CD8-positive, alpha-beta memory T cell (primary cell): Measurements from ENCODE around the gene EFEMP1. TPM values are rescaled to one million over a fixed set of nuclear protein-coding genes. Genes with fewer than 3 reads are reported as not detected.

ENCODE experiments used
- CTCF ChIA-PET: fragments of 350-600 bp; sonication (Branson Sonifier 250); formaldehyde crosslinking; loops from one replicate; lab custom pipeline; 2021; ENCODE audit warnings: antibody characterized with exemption; lab: Charles Lee
- POLR2A ChIA-PET: fragments of 350-600 bp; sonication (Branson Sonifier 250); formaldehyde crosslinking; loops from one replicate; lab custom pipeline; 2021; ENCODE audit warnings: antibody characterized with exemption; lab: Charles Lee
- DNase-seq, 5 donors: peaks; one replicate each; pipeline versions ENCODE4 v3.0.0 to v3.0.0-alpha.2; 2020 to 2022; ENCODE audit warnings: mixed read lengths in 1 of 5
- H3K27ac ChIP-seq: one replicate; pipeline ENCODE4 v1.7.0; 2013; ENCODE audit warnings: low read depth, mild to moderate bottlenecking, low read length, moderate library complexity
- H3K27me3 ChIP-seq: 2 replicates; pipeline ENCODE4 v1.7.0; 2013; ENCODE audit warnings: low read length, mild to moderate bottlenecking; ENCODE audit not compliant: insufficient read depth, poor library complexity, severe bottlenecking
- H3K36me3 ChIP-seq: 2 replicates; pipeline ENCODE4 v1.7.0; 2013; ENCODE audit warnings: mild to moderate bottlenecking, low read length, moderate library complexity; ENCODE audit not compliant: insufficient read depth
- H3K4me1 ChIP-seq: 2 replicates; pipeline ENCODE4 v1.7.0; 2013; ENCODE audit warnings: mild to moderate bottlenecking, low read length, moderate library complexity; ENCODE audit not compliant: insufficient read depth
- H3K4me3 ChIP-seq: 2 replicates; pipeline ENCODE4 v1.7.0; 2013; ENCODE audit warnings: mild to moderate bottlenecking, low read length
- H3K9me3 ChIP-seq: 2 replicates; pipeline ENCODE4 v1.7.0; 2013; ENCODE audit warnings: mild to moderate bottlenecking, low read length
- H3K27ac Mint-ChIP-seq, 8 donors: one replicate each; pipeline ENCODE4 v1.8.0; 2020 to 2021; ENCODE audit warnings: mixed read lengths in 8 of 8, mild to moderate bottlenecking in 6 of 8, inconsistent platforms in 3 of 8, moderate library complexity in 3 of 8
- H3K27me3 Mint-ChIP-seq, 2 donors: one replicate each; pipeline ENCODE4 v1.8.0; 2020 to 2021; ENCODE audit warnings: mixed read lengths in 2 of 2, mild to moderate bottlenecking in 1 of 2, moderate library complexity in 1 of 2
- H3K36me3 Mint-ChIP-seq, 3 donors: one replicate each; pipeline ENCODE4 v1.8.0; 2020 to 2021; ENCODE audit warnings: mixed read lengths in 3 of 3, inconsistent platforms in 1 of 3, mild to moderate bottlenecking in 1 of 3
- H3K4me1 Mint-ChIP-seq, 3 donors: one replicate each; pipeline ENCODE4 v1.8.0; 2020 to 2021; ENCODE audit warnings: mixed read lengths in 3 of 3, inconsistent platforms in 1 of 3, mild to moderate bottlenecking in 1 of 3
- H3K4me3 Mint-ChIP-seq, 7 donors: one replicate each; pipeline ENCODE4 v1.8.0; 2020 to 2021; ENCODE audit warnings: mixed read lengths in 7 of 7, mild to moderate bottlenecking in 6 of 7, moderate library complexity in 4 of 7, inconsistent platforms in 2 of 7
- H3K9me3 Mint-ChIP-seq, 5 donors: one replicate each; pipeline ENCODE4 v1.8.0; 2020 to 2022; ENCODE audit warnings: mixed read lengths in 5 of 5, mild to moderate bottlenecking in 3 of 5, moderate library complexity in 2 of 5, inconsistent platforms in 1 of 5
- polyA plus RNA-seq: library from polyadenylated mRNA; unstranded; fragments of 300-500 nt; fragmentation: Illumina TruSeq; gene quantifications from one replicate; pipeline ENCODE4 v1.2.3, GENCODE V29; 2021
- total RNA-seq, 2 experiments: library from RNA; stranded (reverse); gene quantifications; one replicate each; pipeline ENCODE4 v1.2.3, GENCODE V29; 2021

EFEMP1 gene
- total and polyA plus RNA-seq, 3 experiments from 2014 or later: not detected

DNA sequence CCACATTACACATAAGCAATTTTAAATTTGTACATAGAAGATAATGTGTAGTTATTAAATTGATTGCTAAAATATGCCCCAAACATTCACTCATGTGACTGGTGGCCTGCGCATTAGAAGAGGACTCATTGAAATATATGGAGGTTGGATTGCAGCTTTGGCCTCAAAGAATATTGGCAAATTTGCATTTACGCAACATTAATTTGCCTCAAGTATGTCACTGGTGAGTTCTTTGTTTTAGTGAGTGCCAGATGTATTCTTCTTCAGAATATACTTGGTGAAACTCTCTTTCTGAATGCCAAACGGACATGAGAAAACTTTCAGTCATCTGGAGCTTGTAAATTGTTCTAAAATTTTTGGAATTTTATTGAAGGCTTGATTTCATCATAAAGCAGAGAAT is 5.9 kb upstream of the EFEMP1 start:
- H3K4me3 ChIP-seq: no peak overlapping the region
- no peaks in the 10 kb centered on the region for H3K27me3 ChIP-seq
- ChIA-PET POLR2A (no interaction called here), CTCF (no interaction called here)
- no peaks in the 10 kb centered on the region for H3K4me1 ChIP-seq
- no peak for DNase-seq
- no peak overlapping the region for H3K27ac ChIP-seq
- Mint-ChIP-seq H3K4me1 (no peaks in the 10 kb centered on the region), H3K36me3 (no peaks in the 10 kb centered on the region), H3K27ac (no peak overlapping the region), H3K9me3 (peaks cover 0 to 10% (median 1%) of the 10 kb centered on the region in 5 donors), H3K4me3 (no peak overlapping the region), H3K27me3 (peaks cover 10% of the 10 kb centered on the region in 2 donors)
- H3K9me3 ChIP-seq: no peaks in the 10 kb centered on the region
- no peaks in the 10 kb centered on the region for H3K36me3 ChIP-seq

DNA sequence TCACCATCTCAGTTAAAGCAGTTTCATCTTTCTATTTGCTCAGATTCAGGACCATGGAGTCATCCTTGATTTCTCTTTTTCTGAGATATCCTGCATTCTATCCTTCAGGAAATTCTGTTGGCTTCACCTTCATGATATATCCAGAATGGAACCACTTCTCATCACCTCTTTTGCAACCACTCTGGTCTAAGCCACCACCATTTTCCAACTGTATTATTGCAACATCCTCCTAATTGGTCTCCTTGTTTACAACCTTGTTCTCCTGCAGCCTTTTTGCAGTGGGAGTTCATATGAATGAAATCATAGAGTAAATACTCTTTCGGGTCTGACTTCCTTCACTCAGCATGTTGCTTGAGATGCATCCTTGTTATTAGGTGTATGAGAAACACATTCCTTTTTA is 3.4 kb upstream of the EFEMP1 start:
- H3K4me3 Mint-ChIP-seq: no peak overlapping the region
- H3K9me3 ChIP-seq: no peaks in the 10 kb centered on the region
- CTCF ChIA-PET: no interaction called here
- H3K36me3 Mint-ChIP-seq: no peaks in the 10 kb centered on the region
- DNase-seq: no peak
- POLR2A ChIA-PET: no interaction called here
- H3K4me1 ChIP-seq: no peaks in the 10 kb centered on the region
- H3K27me3 Mint-ChIP-seq: peaks cover 24 to 32% of the 10 kb centered on the region in 2 donors
- no peaks in the 10 kb centered on the region for H3K27me3 ChIP-seq
- no peak overlapping the region for H3K27ac Mint-ChIP-seq
- no peak overlapping the region for H3K27ac ChIP-seq
- no peak overlapping the region for H3K4me3 ChIP-seq
- no peaks in the 10 kb centered on the region for H3K36me3 ChIP-seq
- H3K4me1 Mint-ChIP-seq: peaks cover 0 to 12% (median 0%) of the 10 kb centered on the region in 3 donors
- H3K9me3 Mint-ChIP-seq: peaks cover 0 to 8% (median 3%) of the 10 kb centered on the region in 5 donors

DNA sequence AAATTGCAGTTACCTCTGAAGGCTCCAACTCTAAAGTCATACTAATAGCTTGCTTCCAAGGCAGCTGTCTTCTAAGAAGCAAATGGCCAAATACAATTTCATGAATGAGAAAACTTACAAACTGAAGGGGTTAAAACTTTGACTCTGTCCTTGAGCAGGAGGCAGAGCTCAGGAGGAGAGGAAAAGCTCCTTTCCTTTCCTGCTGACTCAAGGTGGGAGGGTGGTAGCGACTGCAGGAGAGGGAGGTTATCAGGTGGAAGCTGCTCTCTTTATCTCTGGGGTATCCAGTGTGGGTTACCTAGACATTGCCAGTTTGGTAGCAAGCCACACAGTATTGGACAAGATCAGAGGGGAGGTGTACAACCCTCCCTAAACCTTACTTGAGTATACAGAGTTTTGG is 2.7 kb upstream of the EFEMP1 start:
- peaks cover 0 to 8% (median 3%) of the 10 kb centered on the region in 5 donors for H3K9me3 Mint-ChIP-seq
- CTCF ChIA-PET: no interaction called here
- H3K4me1 Mint-ChIP-seq: peaks cover 0 to 12% (median 0%) of the 10 kb centered on the region in 3 donors
- Histone ChIP-seq H3K27ac (no peak overlapping the region), H3K27me3 (no peaks in the 10 kb centered on the region), H3K36me3 (no peaks in the 10 kb centered on the region), H3K4me1 (no peaks in the 10 kb centered on the region), H3K9me3 (no peaks in the 10 kb centered on the region), H3K4me3 (no peak overlapping the region)
- H3K36me3 Mint-ChIP-seq: no peaks in the 10 kb centered on the region
- no peak for DNase-seq
- H3K27ac Mint-ChIP-seq: no peak overlapping the region
- peaks cover 24 to 37% of the 10 kb centered on the region in 2 donors for H3K27me3 Mint-ChIP-seq
- H3K4me3 Mint-ChIP-seq: no peak overlapping the region
- POLR2A ChIA-PET: no interaction called here

DNA sequence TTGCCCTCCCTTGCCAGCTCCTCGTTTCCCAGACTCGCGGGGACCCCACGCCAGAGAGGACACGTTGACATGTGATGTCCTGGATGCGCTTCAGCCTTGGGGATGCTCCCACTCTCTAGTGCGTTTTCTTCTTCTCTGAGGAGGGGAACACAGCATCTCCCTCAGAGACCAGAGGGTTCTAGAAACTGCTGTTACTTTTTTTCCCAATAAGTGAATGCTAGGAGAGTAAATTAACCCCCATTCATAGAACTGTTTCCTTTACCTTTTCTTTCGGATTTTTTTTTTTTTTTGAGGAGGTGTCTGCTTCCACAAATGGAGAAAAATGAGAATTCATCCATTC is 370 bp upstream of the EFEMP1 start:
- no peak overlapping the region for H3K27ac ChIP-seq
- DNase-seq: no peak
- H3K36me3 ChIP-seq: no peaks in the 10 kb centered on the region
- no peaks in the 10 kb centered on the region for H3K36me3 Mint-ChIP-seq
- H3K27me3 ChIP-seq: no peaks in the 10 kb centered on the region
- no peaks in the 10 kb centered on the region for H3K4me1 ChIP-seq
- ChIA-PET CTCF (no interaction called here), POLR2A (no interaction called here)
- no peak overlapping the region for H3K4me3 Mint-ChIP-seq
- H3K9me3 ChIP-seq: no peaks in the 10 kb centered on the region
- peaks cover 0 to 8% (median 3%) of the 10 kb centered on the region in 5 donors for H3K9me3 Mint-ChIP-seq
- H3K27ac Mint-ChIP-seq: no peak overlapping the region
- H3K4me3 ChIP-seq: no peak overlapping the region
- H3K27me3 Mint-ChIP-seq: peaks cover 22 to 37% of the 10 kb centered on the region in 2 donors
- peaks cover 0 to 12% (median 0%) of the 10 kb centered on the region in 3 donors for H3K4me1 Mint-ChIP-seq

DNA sequence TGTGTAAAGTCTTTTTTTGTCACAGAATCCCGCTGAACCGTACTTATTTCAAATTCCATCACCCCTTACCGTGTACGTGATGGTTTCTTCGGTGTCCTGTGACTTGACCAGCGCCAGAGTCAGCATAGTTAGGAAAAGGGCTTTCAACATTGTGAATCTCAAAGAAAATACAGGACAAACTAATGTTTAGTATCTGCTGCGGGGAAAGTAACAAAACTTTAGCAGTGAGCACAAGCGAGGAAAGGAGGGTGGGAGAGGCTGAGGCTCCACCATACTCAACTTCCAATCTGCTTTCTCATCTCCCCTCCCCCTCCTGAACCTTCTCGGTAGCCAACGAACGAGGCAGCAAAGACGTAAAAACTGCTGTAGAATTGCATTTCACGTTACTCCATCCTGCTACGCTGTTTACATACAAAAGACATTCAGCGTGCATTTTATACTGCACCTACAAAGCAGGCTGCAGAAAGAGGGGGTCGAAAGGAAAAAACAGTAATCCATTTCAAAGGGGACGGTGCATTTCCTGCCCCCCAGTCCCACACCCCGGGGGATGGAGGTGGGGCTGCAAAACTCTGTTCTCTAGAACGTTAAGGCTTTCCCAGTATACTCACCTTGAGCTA is 1.2 kb downstream of the EFEMP1 start:
- Mint-ChIP-seq H3K27ac (no peak overlapping the region), H3K9me3 (peaks cover 0 to 8% (median 3%) of the 10 kb centered on the region in 5 donors), H3K36me3 (no peaks in the 10 kb centered on the region), H3K4me1 (peaks cover 0 to 12% (median 0%) of the 10 kb centered on the region in 3 donors), H3K4me3 (no peak overlapping the region), H3K27me3 (peaks cover 22 to 37% of the 10 kb centered on the region in 2 donors)
- DNase-seq: no peak
- no peak overlapping the region for H3K4me3 ChIP-seq
- H3K36me3 ChIP-seq: no peaks in the 10 kb centered on the region
- no peaks in the 10 kb centered on the region for H3K9me3 ChIP-seq
- no peaks in the 10 kb centered on the region for H3K27me3 ChIP-seq
- ChIA-PET POLR2A (no interaction called here), CTCF (no interaction called here)
- no peak overlapping the region for H3K27ac ChIP-seq
- no peaks in the 10 kb centered on the region for H3K4me1 ChIP-seq

DNA sequence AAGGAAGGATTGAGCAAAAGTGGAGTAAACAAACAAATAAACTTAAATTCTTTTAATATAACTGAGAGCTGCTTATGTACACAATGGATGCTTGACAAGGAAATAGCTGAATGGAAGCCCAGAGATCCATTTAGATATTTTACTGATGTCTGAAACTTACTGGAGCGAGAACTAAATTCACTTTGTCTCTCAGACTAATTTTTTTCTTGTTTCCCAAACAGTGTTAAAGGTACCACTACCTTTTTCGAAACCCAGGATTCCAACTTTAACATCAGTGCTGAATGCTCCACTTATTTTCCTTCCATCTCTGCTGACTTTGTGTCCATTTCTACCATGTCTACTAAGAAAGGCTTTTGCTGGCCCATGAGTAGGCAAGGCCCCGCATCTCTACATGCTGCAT is 4.0 kb downstream of the EFEMP1 start:
- Histone ChIP-seq H3K27ac (no peak overlapping the region), H3K9me3 (no peaks in the 10 kb centered on the region), H3K4me1 (no peaks in the 10 kb centered on the region), H3K27me3 (no peaks in the 10 kb centered on the region), H3K4me3 (no peak overlapping the region), H3K36me3 (no peaks in the 10 kb centered on the region)
- peaks cover 0 to 3% (median 0%) of the 10 kb centered on the region in 5 donors for H3K9me3 Mint-ChIP-seq
- ChIA-PET CTCF (no interaction called here), POLR2A (no interaction called here)
- no peak for DNase-seq
- H3K36me3 Mint-ChIP-seq: no peaks in the 10 kb centered on the region
- H3K27ac Mint-ChIP-seq: no peak overlapping the region
- no peak overlapping the region for H3K4me3 Mint-ChIP-seq
- H3K4me1 Mint-ChIP-seq: peaks cover 0 to 12% (median 0%) of the 10 kb centered on the region in 3 donors
- peaks cover 14 to 28% of the 10 kb centered on the region in 2 donors for H3K27me3 Mint-ChIP-seq

DNA sequence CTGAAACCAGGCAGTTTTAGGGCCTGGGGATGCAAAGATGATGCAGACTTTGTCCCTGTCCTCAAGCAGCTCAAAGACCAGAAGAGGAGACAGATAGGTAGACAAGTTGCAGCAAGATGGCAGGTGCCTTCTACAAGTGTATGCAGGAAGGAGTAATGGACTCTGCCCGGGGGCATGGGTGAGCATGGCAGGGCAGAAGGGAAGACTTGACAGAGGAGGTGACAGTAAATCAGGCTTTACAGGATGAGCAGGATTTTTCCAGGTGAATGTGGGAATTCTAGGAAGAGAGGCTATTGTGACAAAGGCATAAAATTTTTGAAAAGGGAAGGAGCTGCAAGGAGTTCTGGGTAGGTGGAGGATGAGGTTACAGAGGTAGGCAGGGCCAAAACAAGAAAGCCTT is 4.7 kb downstream of the EFEMP1 start:
- Mint-ChIP-seq H3K4me3 (no peak overlapping the region), H3K4me1 (peaks cover 0 to 12% (median 0%) of the 10 kb centered on the region in 3 donors), H3K27ac (no peak overlapping the region), H3K9me3 (peaks cover 0 to 3% (median under 1%) of the 10 kb centered on the region in 5 donors), H3K27me3 (peaks cover 12 to 21% of the 10 kb centered on the region in 2 donors), H3K36me3 (no peaks in the 10 kb centered on the region)
- ChIA-PET POLR2A (no interaction called here), CTCF (no interaction called here)
- no peak overlapping the region for H3K4me3 ChIP-seq
- H3K9me3 ChIP-seq: no peaks in the 10 kb centered on the region
- H3K27me3 ChIP-seq: no peaks in the 10 kb centered on the region
- no peaks in the 10 kb centered on the region for H3K36me3 ChIP-seq
- no peak overlapping the region for H3K27ac ChIP-seq
- DNase-seq: no peak
- no peaks in the 10 kb centered on the region for H3K4me1 ChIP-seq

DNA sequence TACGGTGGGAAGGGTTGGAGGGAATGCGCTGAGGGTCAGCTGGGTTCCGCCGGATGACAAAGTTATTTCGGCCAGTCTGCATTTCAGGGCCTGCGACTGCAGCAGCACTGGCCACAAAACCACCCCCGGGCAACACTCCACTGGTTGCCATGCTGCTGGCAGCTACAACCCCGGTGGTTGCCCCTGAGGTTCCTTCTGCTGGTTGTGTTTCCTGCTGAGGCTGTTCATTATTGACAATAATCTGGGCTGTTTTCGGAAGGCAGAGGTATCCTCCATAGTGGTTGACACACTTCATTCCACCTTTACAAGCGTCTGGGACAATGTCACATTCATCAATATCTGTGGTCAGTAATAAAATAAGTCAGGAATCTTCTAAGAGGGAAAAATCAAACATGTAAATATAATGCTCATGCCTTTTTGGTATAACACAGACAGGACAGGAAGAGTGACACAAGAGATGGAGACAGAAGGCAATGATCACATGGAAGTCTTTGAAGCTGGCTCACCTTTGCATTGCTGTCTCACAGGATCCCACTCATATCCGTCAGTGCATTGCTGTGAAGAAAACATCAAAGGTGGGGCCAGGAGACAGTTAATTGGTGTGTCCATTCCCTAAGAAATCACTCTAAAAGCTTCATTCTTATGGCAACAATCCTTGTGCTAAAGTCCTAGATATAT is 5.7 kb downstream of the EFEMP1 start:
- Histone ChIP-seq H3K4me1 (no peaks in the 10 kb centered on the region), H3K27ac (no peak overlapping the region), H3K4me3 (no peak overlapping the region), H3K9me3 (no peaks in the 10 kb centered on the region), H3K27me3 (no peaks in the 10 kb centered on the region), H3K36me3 (no peaks in the 10 kb centered on the region)
- Mint-ChIP-seq H3K4me1 (peaks cover 0 to 6% (median 0%) of the 10 kb centered on the region in 3 donors), H3K36me3 (no peaks in the 10 kb centered on the region), H3K4me3 (no peak overlapping the region), H3K9me3 (peaks cover 0 to 8% (median 0%) of the 10 kb centered on the region in 5 donors), H3K27ac (no peak overlapping the region), H3K27me3 (peaks cover 6 to 14% of the 10 kb centered on the region in 2 donors)
- ChIA-PET CTCF (interaction anchor here (1.3 kb wide), 1 partner anchor 50 kb away, joined by 3 read pairs; no protein-coding TSS in a partner anchor), POLR2A (no interaction called here)
- DNase-seq: no peak
